Esophagus squamous epithelium (tissue), 4 donors: Measurements from ENCODE around the gene XPNPEP2.

Experiments used
- CTCF ChIP-seq, 6 experiments: fragments of 450-650 bp in 4 of 6; fragments of 200-600 bp in 2 of 6; sonication (generic) in 2 of 6; IDR thresholded peaks; one replicate each; pipeline ENCODE4 v1.5.1; 2016 to 2019; ENCODE audit warnings: antibody characterized with exemption in 6 of 6, mild to moderate bottlenecking in 4 of 6, moderate library complexity in 4 of 6
- POLR2A ChIP-seq, 4 donors: fragments of 450-650 bp; IDR thresholded peaks; one replicate each; pipeline ENCODE4 v1.6.1; 2017; ENCODE audit warnings: antibody characterized with exemption in 4 of 4, mild to moderate bottlenecking in 4 of 4, moderate library complexity in 3 of 4

GRCh38 chrX:129795584-129795983 is 56.8 kb downstream of the XPNPEP2 start:
- TF ChIP-seq CTCF (IDR thresholded peaks at IDR 0.05) (no peak), POLR2A (IDR thresholded peaks at IDR 0.05) (no peak)
